C4-2B (cell line): ENCODE data around the gene ASXL2.

Source experiments
- ZFX ChIP-seq: fragments of 450-650 bp; IDR thresholded peaks from 2 replicates; pipeline ENCODE4 v1.6.1; 2017
- TF ChIP-seq, protein P1 (sequence below): fragments of 450-650 bp; conservative IDR thresholded peaks from 2 replicates; pipeline ENCODE4 v1.5.1; 2017; ENCODE audit warnings: mild to moderate bottlenecking

DNA sequence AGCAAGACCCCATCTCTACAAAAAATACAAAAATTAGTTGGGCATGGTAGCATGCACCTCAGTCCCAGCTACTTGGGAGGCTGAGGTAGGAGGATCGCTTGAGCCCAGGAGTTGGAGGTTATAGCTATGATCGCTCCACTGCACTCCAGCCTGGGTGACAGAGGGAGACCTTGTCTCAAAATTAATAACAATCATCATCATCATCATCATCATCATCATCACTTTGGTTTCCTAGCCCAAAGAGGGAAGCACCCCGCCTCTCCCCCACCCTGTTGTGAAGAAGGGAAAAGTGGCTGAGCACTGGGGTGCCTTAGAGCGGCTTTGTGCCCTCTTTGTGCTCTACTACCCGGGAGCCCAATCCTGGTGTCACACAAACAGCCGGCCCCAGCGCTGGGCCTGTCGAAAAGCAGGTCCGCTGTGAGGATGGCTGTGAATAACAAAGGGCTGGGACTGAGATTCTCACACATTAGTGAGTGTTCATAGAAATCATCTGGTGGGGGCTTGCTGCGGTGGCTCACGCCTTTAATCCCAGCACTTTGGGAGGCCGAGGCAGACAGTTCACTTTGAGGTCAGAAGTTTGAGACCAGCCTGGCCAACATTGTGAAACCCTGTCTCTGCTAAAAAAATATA lies 42.6 kb upstream of the ASXL2 start:
- TF ChIP-seq, protein P1, sequence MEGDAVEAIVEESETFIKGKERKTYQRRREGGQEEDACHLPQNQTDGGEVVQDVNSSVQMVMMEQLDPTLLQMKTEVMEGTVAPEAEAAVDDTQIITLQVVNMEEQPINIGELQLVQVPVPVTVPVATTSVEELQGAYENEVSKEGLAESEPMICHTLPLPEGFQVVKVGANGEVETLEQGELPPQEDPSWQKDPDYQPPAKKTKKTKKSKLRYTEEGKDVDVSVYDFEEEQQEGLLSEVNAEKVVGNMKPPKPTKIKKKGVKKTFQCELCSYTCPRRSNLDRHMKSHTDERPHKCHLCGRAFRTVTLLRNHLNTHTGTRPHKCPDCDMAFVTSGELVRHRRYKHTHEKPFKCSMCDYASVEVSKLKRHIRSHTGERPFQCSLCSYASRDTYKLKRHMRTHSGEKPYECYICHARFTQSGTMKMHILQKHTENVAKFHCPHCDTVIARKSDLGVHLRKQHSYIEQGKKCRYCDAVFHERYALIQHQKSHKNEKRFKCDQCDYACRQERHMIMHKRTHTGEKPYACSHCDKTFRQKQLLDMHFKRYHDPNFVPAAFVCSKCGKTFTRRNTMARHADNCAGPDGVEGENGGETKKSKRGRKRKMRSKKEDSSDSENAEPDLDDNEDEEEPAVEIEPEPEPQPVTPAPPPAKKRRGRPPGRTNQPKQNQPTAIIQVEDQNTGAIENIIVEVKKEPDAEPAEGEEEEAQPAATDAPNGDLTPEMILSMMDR, result no peak
- TF ChIP-seq ZFX, result no peak
